GM12873 (cell line): Measurements from ENCODE around the gene GPHN.

ENCODE experiments used
- CTCF ChIP-seq: IDR thresholded peaks from 2 replicates; pipeline ENCODE4 v1.5.1; 2012; ENCODE audit warnings: low read depth, mild to moderate bottlenecking, moderate library complexity, low read length, control low read depth; ENCODE audit not compliant: insufficient read depth; ENCODE audit errors: missing control alignments

Gene GPHN

GRCh38 chr14:66916421-66916820 lies 408.5 kb downstream of the GPHN start:
- no peak for TF ChIP-seq CTCF

DNA sequence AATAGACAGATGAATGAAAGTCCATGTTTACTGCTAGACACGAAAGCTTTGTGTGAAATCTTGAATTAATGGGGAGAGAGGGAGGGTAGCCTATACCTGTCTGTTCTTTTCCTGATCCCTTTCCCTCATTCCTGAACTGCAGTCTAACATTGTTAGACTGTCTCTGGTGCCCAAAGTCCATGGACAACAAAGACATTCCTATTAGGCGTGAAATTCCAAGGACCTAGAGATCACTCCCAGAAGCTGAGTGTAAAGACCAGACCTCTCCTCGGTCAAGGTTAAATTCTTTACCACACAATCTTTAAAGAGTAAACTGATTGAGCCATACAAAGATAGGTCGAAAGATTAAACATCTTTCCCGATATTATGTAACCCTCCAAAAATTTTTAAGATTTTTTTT lies 410.6 kb downstream of the GPHN start:
- no peak for TF ChIP-seq CTCF

GRCh38 chr14:66920196-66920595 lies 412.2 kb downstream of the GPHN start:
- TF ChIP-seq CTCF: no peak

GRCh38 chr14:66923251-66923650 lies 415.3 kb downstream of the GPHN start:
- no peak for TF ChIP-seq CTCF

GRCh38 chr14:66939409-66939808 lies 431.5 kb downstream of the GPHN start:
- no peak for TF ChIP-seq CTCF

- TF ChIP-seq CTCF: no peak
Observed at GRCh38 chr14:66944872-66945271, 436.9 kb downstream of the GPHN start.

DNA sequence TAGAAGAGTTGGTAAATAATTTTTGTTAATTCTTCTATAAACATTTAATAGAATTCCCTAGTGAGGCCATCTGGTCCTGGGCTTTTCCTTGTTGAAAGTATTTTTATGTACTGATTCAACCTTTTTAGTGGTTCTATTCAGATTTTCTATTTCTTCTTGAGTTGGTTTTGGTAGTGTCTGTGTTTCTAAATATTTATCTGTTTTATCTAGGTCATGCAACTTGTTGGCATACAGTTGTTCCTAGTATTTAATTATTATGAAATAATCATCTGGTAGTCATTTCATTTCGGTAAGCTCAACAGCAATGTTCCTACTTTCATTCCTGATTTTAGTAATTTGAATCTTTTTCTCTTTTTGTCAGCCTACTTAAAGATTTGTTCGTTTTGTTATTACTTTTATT lies 447.2 kb downstream of the GPHN start:
- TF ChIP-seq CTCF: no peak
